GM21381 (cell line): Measurements from ENCODE around the gene CRABP2.

Experiments used
- ATAC-seq: cut with Tn5 transposase; IDR thresholded peaks from one replicate; pipeline ENCODE4 v1.9.1; 2021; ENCODE audit warnings: mild to moderate bottlenecking, moderate library complexity; ENCODE audit not compliant: unreplicated experiment

The CRABP2 gene

DNA sequence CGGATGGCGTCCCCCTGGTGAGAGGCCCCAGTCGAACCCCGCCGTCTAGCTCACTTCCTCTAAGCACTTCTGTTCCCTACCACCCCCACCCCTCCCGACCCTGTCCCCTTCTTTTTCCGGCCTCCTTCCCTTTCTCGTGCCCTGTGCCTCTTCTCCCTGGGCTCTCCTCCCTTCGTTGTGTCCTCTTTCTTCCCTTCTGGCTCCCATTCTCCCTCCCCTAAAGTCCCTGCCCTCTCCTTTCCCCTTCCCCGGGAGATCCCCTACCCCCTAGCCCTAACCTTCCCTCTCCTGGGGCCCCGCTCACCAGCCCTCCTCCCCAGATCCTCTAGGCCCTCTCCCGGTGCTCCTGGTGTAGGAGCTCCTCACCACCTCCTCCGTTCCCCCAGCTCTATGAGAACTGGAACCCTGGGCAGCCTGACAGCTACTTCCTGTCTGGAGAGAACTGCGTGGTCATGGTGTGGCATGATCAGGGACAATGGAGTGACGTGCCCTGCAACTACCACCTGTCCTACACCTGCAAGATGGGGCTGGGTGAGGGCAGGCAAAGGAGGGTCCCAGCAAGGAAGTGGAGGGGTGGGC is 47.6 kb downstream of the CRABP2 start:
- ATAC-seq, result no peak

DNA sequence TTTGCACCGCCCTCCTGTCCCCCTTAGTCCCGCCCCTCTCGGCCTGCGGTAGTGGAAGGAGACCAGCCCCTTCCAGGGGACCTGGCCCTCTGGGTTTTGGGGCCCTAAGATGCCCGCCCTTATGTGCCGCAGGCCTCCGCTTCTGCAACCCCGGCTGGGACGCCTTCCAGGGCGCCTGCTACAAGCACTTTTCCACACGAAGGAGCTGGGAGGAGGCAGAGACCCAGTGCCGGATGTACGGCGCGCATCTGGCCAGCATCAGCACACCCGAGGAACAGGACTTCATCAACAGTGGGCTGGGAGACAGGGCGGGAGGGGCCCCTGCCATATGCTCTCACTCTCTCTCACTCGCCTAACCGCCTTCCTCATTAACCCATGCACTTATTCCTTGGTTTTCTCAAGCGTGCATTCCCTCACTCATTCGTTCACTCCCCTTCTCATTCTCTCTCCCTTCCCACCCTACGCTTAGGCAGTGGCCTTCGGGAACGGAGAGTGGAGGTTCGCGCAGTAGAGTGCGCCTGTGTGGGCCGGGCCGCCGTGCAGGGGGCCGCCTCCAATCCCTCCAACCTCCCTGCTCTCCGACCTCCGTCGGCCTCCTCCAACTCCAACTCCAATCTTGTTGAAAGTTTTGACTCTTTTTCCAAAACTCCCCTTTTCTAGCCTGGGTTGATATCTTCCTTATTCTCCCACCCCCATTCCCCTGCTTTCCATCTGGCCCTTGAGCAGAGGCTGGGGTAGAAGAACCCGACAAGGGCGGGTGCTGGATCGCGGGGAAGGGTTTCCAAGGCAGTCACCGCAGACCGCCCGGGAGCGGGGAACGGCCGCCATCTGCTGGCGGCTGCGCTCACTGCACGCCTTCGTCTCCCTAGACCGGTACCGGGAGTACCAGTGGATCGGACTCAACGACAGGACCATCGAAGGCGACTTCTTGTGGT is 48.3 kb downstream of the CRABP2 start:
- no peak for ATAC-seq

DNA sequence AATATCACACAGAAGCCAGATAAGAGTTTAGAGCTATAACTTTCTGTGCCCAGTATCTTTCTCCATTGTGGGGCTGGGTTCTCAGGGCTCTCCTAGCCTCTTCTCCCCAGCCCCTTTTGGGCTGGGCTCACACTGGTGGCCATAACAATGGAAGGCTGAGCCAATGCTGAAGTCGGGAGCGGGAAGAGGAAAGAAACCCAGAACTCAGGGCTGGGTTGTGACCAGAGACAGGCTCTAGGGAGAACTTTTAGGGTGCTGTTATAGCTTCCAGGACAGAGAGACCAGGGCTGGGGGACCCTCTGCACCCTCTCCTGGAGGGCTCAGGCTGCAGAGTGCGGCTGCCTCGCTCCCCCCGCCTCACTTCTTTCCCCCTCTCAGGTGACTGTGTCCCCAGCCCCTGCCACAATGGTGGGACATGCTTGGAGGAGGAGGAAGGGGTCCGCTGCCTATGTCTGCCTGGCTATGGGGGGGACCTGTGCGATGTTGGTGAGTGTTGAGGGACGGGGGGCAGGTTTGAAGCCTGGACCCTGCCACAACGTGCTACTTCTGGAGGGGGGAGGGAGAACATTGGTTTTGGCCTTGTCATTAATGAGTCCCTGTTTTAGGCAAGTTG is 49.4 kb downstream of the CRABP2 start:
- no peak for ATAC-seq

DNA sequence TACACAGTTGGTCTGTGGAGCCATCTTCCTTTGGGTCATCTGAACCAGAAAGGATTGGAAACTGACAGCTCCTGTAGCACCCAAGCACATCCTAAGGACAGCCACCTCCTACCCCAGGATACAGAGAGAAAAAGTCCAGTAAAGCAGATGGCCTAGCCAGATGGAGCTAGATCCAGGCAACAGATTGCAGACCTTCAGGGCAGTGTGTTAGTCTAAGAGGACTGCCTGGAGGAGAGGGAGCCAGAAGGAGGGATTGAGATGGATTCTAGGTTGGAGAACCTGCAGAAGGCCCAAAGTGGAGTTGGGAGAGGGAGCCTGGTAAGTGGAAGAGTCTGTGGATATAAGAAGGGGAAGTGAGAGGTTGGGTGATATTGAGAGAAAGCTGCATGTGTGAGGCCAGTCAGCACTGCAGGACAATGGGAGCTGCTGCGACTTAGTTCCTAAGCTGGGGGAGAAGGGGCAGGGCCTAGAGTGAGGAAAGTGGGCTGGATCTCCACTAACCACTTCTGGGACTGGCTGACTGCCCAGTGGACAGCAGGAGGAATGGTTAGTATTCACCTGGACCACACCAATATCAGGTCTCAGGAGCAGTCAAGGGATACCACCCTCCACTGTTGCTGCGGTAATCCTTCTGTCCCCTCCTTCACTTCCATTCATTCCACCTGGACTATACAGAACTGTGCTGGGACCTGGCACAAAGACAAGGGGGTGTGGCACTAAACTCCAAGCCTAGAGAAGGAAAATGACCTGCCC is 50.1 kb downstream of the CRABP2 start:
- no peak for ATAC-seq

GRCh38 chr1:156654700-156655099 is 50.7 kb downstream of the CRABP2 start:
- no peak for ATAC-seq

GRCh38 chr1:156652992-156653355 is 52.4 kb downstream of the CRABP2 start:
- ATAC-seq, result no peak

DNA sequence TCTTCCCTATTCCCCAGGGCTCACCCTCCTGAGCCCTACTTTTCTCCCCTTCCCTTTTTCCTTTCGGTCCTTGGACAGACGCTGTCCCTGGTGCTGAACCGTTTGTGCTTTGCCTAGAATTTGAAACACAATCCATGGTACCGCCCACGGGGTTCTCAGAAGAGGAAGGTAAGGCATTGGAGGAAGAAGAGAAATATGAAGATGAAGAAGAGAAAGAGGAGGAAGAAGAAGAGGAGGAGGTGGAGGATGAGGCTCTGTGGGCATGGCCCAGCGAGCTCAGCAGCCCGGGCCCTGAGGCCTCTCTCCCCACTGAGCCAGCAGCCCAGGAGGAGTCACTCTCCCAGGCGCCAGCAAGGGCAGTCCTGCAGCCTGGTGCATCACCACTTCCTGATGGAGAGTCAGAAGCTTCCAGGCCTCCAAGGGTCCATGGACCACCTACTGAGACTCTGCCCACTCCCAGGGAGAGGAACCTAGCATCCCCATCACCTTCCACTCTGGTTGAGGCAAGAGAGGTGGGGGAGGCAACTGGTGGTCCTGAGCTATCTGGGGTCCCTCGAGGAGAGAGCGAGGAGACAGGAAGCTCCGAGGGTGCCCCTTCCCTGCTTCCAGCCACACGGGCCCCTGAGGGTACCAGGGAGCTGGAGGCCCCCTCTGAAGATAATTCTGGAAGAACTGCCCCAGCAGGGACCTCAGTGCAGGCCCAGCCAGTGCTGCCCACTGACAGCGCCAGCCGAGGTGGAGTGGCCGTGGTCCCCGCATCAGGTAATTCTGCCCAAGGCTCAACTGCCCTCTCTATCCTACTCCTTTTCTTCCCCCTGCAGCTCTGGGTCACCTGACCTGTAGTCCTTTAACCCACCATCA is 53.0 kb downstream of the CRABP2 start:
- no peak for ATAC-seq
